Kidney (tissue), 14 donors: ENCODE data around the gene NLK. TPM values are rescaled to one million over a fixed set of nuclear protein-coding genes. Genes with fewer than 3 reads are reported as not detected.
"Not testable (repeated sequence)": the region's sequence is repeated elsewhere in the genome, so short reads cannot be mapped to it uniquely, and the experiment has no call there.

ENCODE experiments used
- DNase-seq, 5 donors: peaks; one replicate each; pipeline ENCODE4 v3.0.0-alpha.2; 2013 to 2020
- FAIRE-seq: peaks from 2 replicates; lab custom pipeline; 2012; peaks lifted over from hg19 to GRCh38; lab: Jason Lieb, UNC
- H3K27ac ChIP-seq, 2 donors: one replicate each; pipeline ENCODE4 v1.7.0; 2013; ENCODE audit warnings: low read depth in 2 of 2, low read length in 2 of 2, inconsistent platforms in 1 of 2
- H3K27me3 ChIP-seq: one replicate; pipeline ENCODE4 v1.7.1; 2013; ENCODE audit warnings: low read length, inconsistent platforms; ENCODE audit not compliant: control insufficient read depth, insufficient read depth
- H3K36me3 ChIP-seq, 3 donors: one replicate each; pipeline versions ENCODE4 v1.7.0 to v1.7.1; 2013; ENCODE audit warnings: low read length in 3 of 3, control low read depth in 1 of 3, inconsistent platforms in 1 of 3; ENCODE audit not compliant: insufficient read depth in 3 of 3, control insufficient read depth in 2 of 3
- H3K4me1 ChIP-seq, 3 donors: one replicate each; pipeline versions ENCODE4 v1.7.0 to v1.7.1; 2013; ENCODE audit warnings: low read length in 3 of 3, inconsistent platforms in 1 of 3, low read depth in 1 of 3; ENCODE audit not compliant: control insufficient read depth in 2 of 3, insufficient read depth in 2 of 3
- H3K4me3 ChIP-seq, 3 donors: one replicate each; pipeline versions ENCODE4 v1.7.0 to v1.8.1; 2013; ENCODE audit warnings: low read length in 3 of 3, control low read depth in 1 of 3, inconsistent platforms in 1 of 3
- H3K9ac ChIP-seq, 3 donors: one replicate each; pipeline versions ENCODE4 v1.7.0 to v1.7.1; 2013; ENCODE audit warnings: low read length in 3 of 3, control low read depth in 1 of 3, inconsistent platforms in 1 of 3
- H3K9me3 ChIP-seq, 3 donors: one replicate each; pipeline versions ENCODE4 v1.7.0 to v1.7.1; 2013; ENCODE audit warnings: low read length in 3 of 3, control low read depth in 1 of 3, inconsistent platforms in 1 of 3; ENCODE audit not compliant: control insufficient read depth in 2 of 3, insufficient read depth in 1 of 3
- CTCF ChIP-seq: IDR thresholded peaks from 3 replicates; pipeline ENCODE4 v1.5.1; 2012; ENCODE audit warnings: mild to moderate bottlenecking, moderate library complexity, borderline replicate concordance; ENCODE audit not compliant: insufficient read depth; ENCODE audit errors: extremely low read depth
- intact Hi-C: fragments of 100-400 bp; cut with DNase I; formaldehyde crosslinking; loops from one replicate; pipeline ENCODE4 v1.11.1; 2022
- polyA plus RNA-seq: library from polyadenylated mRNA; stranded (reverse); fragments of 350-450 nt; fragmentation: Illumina TruSeq; extraction: RNeasy Lipid Tissue Mini Kit (QIAGEN cat#74804); gene quantifications from one replicate; pipeline ENCODE4 v1.2.3, GENCODE V29; 2014; ENCODE audit warnings: low read depth, low replicate concordance; ENCODE audit not compliant: insufficient read depth
- total RNA-seq: library from RNA; stranded (reverse); fragmentation: NEBNext Ultra II Directional; extraction: Animal tissue kit (Norgen Biotek cat#: 25700); gene quantifications from one replicate; pipeline ENCODE4 v1.2.1, GENCODE V29; 2021
- donor health status: control.
- donor health status: control.
- donor health status: control.
- donor health status: control.
- donor health status: control.
- donor health status: DM: yes; HTN: yes; CAD: no.
- donor health status: Normal renal cell carcinoma (clear cell type).

Gene NLK
- total and polyA plus RNA-seq, 2 donors from 2014 or later: 20.2 to 31.3 TPM

GRCh38 chr17:28236033-28236653, 193.7 kb downstream of the NLK start:
- H3K27me3 ChIP-seq, H3K27ac ChIP-seq, H3K9me3 ChIP-seq, FAIRE-seq, H3K36me3 ChIP-seq, H3K9ac ChIP-seq, intact Hi-C loops, H3K4me3 ChIP-seq, H3K4me1 ChIP-seq: not testable (repeated sequence)
- peak in 1 of 5 donors; percentile 43 for DNase-seq

- H3K36me3 ChIP-seq, H3K4me1 ChIP-seq, H3K27ac ChIP-seq, FAIRE-seq, H3K27me3 ChIP-seq, H3K4me3 ChIP-seq, H3K9me3 ChIP-seq, H3K9ac ChIP-seq, intact Hi-C loops: not testable (repeated sequence)
- DNase-seq: peak in 1 of 5 donors; percentile 46
These were observed 196.2 kb downstream of the NLK start for GRCh38 chr17:28238547-28239270.

- no peak overlapping the region for H3K9ac ChIP-seq
- no peak for DNase-seq
- no peak overlapping the region for H3K4me3 ChIP-seq
- no peak for FAIRE-seq
- no peak for TF ChIP-seq CTCF
- no peak overlapping the region for H3K27ac ChIP-seq
- H3K36me3 ChIP-seq: no peaks in the 10 kb centered on the region
- no peaks in the 10 kb centered on the region for H3K4me1 ChIP-seq
- H3K27me3 ChIP-seq: no peaks in the 10 kb centered on the region
- no peaks in the 10 kb centered on the region for H3K9me3 ChIP-seq
- intact Hi-C loops: no loop called here
These were observed 196.8 kb downstream of the NLK start for GRCh38 chr17:28239271-28239624.

- Histone ChIP-seq H3K36me3 (no peaks in the 10 kb centered on the region), H3K27me3 (no peaks in the 10 kb centered on the region), H3K9ac (no peak overlapping the region), H3K9me3 (no peaks in the 10 kb centered on the region), H3K4me3 (no peak overlapping the region), H3K4me1 (no peaks in the 10 kb centered on the region), H3K27ac (no peak overlapping the region)
- intact Hi-C loops: no loop called here
- TF ChIP-seq CTCF: no peak
- DNase-seq (peak in 1 of 5 donors; percentile 24), FAIRE-seq (no peak)
These were observed 198.3 kb downstream of the NLK start for GRCh38 chr17:28240688-28241340.
